H9 (cell line): ENCODE measurements around the gene FAHD1. TPM values are rescaled to one million over a fixed set of nuclear protein-coding genes. Genes with fewer than 3 reads are reported as not detected.

ENCODE experiments used
- DNase-seq: peaks from one replicate; pipeline ENCODE4 v3.0.0-alpha.2; 2017
- H2AFZ ChIP-seq: one replicate; pipeline ENCODE4 v1.6.1; 2013; ENCODE audit warnings: mild to moderate bottlenecking, low read length, control low read depth, moderate library complexity
- H2AK5ac ChIP-seq: 2 replicates; pipeline ENCODE4 v1.6.1; 2013; ENCODE audit warnings: low read length, control low read depth, mixed read lengths; ENCODE audit not compliant: insufficient read length
- H2BK120ac ChIP-seq: one replicate; pipeline ENCODE4 v1.6.1; 2013; ENCODE audit warnings: low read depth, mild to moderate bottlenecking, low read length, control low read depth, inconsistent platforms; ENCODE audit not compliant: poor library complexity, severe bottlenecking
- H2BK12ac ChIP-seq: 2 replicates; pipeline ENCODE4 v1.6.1; 2013; ENCODE audit warnings: low read length, control low read depth, mixed read lengths, low read depth; ENCODE audit not compliant: insufficient read length
- H2BK15ac ChIP-seq: 2 replicates; pipeline ENCODE4 v1.6.1; 2013; ENCODE audit warnings: low read depth, low read length, control low read depth
- H2BK20ac ChIP-seq: one replicate; pipeline ENCODE4 v1.6.1; 2013; ENCODE audit warnings: low read depth, mild to moderate bottlenecking, low read length, control low read depth, inconsistent platforms; ENCODE audit not compliant: poor library complexity, severe bottlenecking
- H2BK5ac ChIP-seq: 2 replicates; pipeline ENCODE4 v1.6.1; 2013; ENCODE audit warnings: low read length, control low read depth, mixed read lengths; ENCODE audit not compliant: insufficient read length
- H3K14ac ChIP-seq: 2 replicates; pipeline ENCODE4 v1.6.1; 2013; ENCODE audit warnings: low read length, control low read depth; ENCODE audit not compliant: insufficient read depth
- H3K18ac ChIP-seq: 2 replicates; pipeline ENCODE4 v1.6.1; 2013; ENCODE audit warnings: low read depth, mild to moderate bottlenecking, mixed read lengths, low read length, control low read depth; ENCODE audit not compliant: insufficient read length
- H3K23ac ChIP-seq: 2 replicates; pipeline ENCODE4 v1.6.1; 2013; ENCODE audit warnings: low read length, control low read depth, mixed read lengths, low read depth; ENCODE audit not compliant: insufficient read length
- H3K23me2 ChIP-seq: 2 replicates; pipeline ENCODE4 v1.6.1; 2013; ENCODE audit warnings: low read depth, mild to moderate bottlenecking, mixed read lengths, low read length, control low read depth; ENCODE audit not compliant: insufficient read length, poor library complexity, severe bottlenecking
- H3K27ac ChIP-seq: 2 replicates; pipeline ENCODE4 v1.5.1; 2013; ENCODE audit warnings: low read length, control low read depth, mixed read lengths, low read depth; ENCODE audit not compliant: insufficient read length
- H3K27me3 ChIP-seq: 2 replicates; pipeline ENCODE4 v1.6.1; 2013; ENCODE audit warnings: low read length, control low read depth, inconsistent platforms; ENCODE audit not compliant: insufficient read depth
- H3K4ac ChIP-seq: 2 replicates; pipeline ENCODE4 v1.6.1; 2013; ENCODE audit warnings: low read depth, mild to moderate bottlenecking, control low read depth, inconsistent platforms, low read length, moderate library complexity
- H3K4me1 ChIP-seq: 2 replicates; pipeline ENCODE4 v1.6.1; 2013; ENCODE audit warnings: low read length, control low read depth, inconsistent platforms; ENCODE audit not compliant: insufficient read depth
- H3K4me2 ChIP-seq: 2 replicates; pipeline ENCODE4 v1.6.1; 2013; ENCODE audit warnings: low read length, control low read depth, mixed read lengths; ENCODE audit not compliant: insufficient read length, insufficient read depth
- H3K56ac ChIP-seq: 2 replicates; pipeline ENCODE4 v1.6.1; 2013; ENCODE audit warnings: low read depth, mild to moderate bottlenecking, mixed read lengths, low read length, control low read depth; ENCODE audit not compliant: insufficient read length
- H3K79me1 ChIP-seq: 2 replicates; pipeline ENCODE4 v1.6.1; 2013; ENCODE audit warnings: low read depth, mild to moderate bottlenecking, moderate library complexity, low read length, control low read depth, inconsistent platforms; ENCODE audit not compliant: insufficient read depth, poor library complexity, severe bottlenecking
- H3K79me2 ChIP-seq: 2 replicates; pipeline ENCODE4 v1.6.1; 2013; ENCODE audit warnings: low read length, control low read depth, inconsistent platforms; ENCODE audit not compliant: insufficient read depth
- H3K9ac ChIP-seq: 2 replicates; pipeline ENCODE4 v1.6.1; 2013; ENCODE audit warnings: low read length, control low read depth, mixed read lengths; ENCODE audit not compliant: insufficient read length; ENCODE audit errors: extremely low read depth
- H3K9me3 ChIP-seq: one replicate; pipeline ENCODE4 v1.6.1; 2013; ENCODE audit warnings: low read depth, low read length, inconsistent platforms; ENCODE audit not compliant: control insufficient read depth
- H3T11ph ChIP-seq: one replicate; pipeline ENCODE4 v1.6.1; 2013; ENCODE audit warnings: mild to moderate bottlenecking, low read length, control low read depth, inconsistent platforms
- H4K20me1 ChIP-seq: one replicate; pipeline ENCODE4 v1.6.1; 2013; ENCODE audit not compliant: control insufficient read depth, insufficient read length, insufficient read depth
- H4K5ac ChIP-seq: 2 replicates; pipeline ENCODE4 v1.6.1; 2013; ENCODE audit warnings: low read depth, mild to moderate bottlenecking, mixed read lengths, low read length, control low read depth; ENCODE audit not compliant: insufficient read length
- H4K8ac ChIP-seq: replicated peaks from 2 replicates; pipeline ENCODE4 v1.6.1; 2013; ENCODE audit warnings: low read length, control low read depth, mixed read lengths, low read depth; ENCODE audit not compliant: insufficient read length
- H4K91ac ChIP-seq: 2 replicates; pipeline ENCODE4 v1.6.1; 2013; ENCODE audit warnings: low read depth, mild to moderate bottlenecking, moderate library complexity, mixed read lengths, low read length, control low read depth; ENCODE audit not compliant: insufficient read length
- H3K27ac Mint-ChIP-seq, 3 experiments: 2 replicates in 2 of 3; 3 replicates in 1 of 3; pipeline ENCODE4 v1.8.0; 2020 to 2021; ENCODE audit warnings: mixed read lengths in 3 of 3, mild to moderate bottlenecking in 1 of 3, moderate library complexity in 1 of 3
- H3K27me3 Mint-ChIP-seq: 2 replicates; pipeline ENCODE4 v1.8.0; 2021; ENCODE audit warnings: low read depth, mild to moderate bottlenecking, moderate library complexity, mixed read lengths
- H3K36me3 Mint-ChIP-seq, 3 experiments: 2 replicates in 2 of 3; 3 replicates in 1 of 3; pipeline ENCODE4 v1.8.0; 2020 to 2021; ENCODE audit warnings: low read depth in 3 of 3, mixed read lengths in 3 of 3; ENCODE audit not compliant: insufficient read depth in 1 of 3
- H3K4me1 Mint-ChIP-seq, 2 experiments: 2 replicates each; pipeline ENCODE4 v1.8.0; 2020; ENCODE audit warnings: mixed read lengths in 2 of 2
- H3K4me3 Mint-ChIP-seq, 2 experiments: 2 replicates in 1 of 2; 3 replicates in 1 of 2; pipeline ENCODE4 v1.8.0; 2020 to 2021; ENCODE audit warnings: mild to moderate bottlenecking in 2 of 2, mixed read lengths in 2 of 2, moderate library complexity in 1 of 2
- H3K9me3 Mint-ChIP-seq, 2 experiments: 2 replicates in 1 of 2; 3 replicates in 1 of 2; pipeline ENCODE4 v1.8.0; 2020; ENCODE audit warnings: mild to moderate bottlenecking in 2 of 2, mixed read lengths in 2 of 2, moderate library complexity in 1 of 2
- WGBS: extraction: QIAGEN DNeasy Blood & Tissue Kit; methylation state at CpG from one replicate; pipeline ENCODE4 v1.1.7; 2013; ENCODE audit warnings: missing lambda C conversion rate, low lambda C conversion rate, mixed read lengths; ENCODE audit not compliant: insufficient read length; ENCODE audit errors: extremely low coverage; 5-methylcytosine and 5-hydroxymethylcytosine counted together
- total RNA-seq: library from RNA; stranded (reverse); gene quantifications from 2 replicates; pipeline ENCODE4 v1.2.1, GENCODE V29; 2021
- TF ChIP-seq, protein P1 (sequence below): fragments of 200-600 bp; sonication (generic); conservative IDR thresholded peaks from 3 replicates; pipeline ENCODE4 v1.8.0; 2021; ENCODE audit warnings: antibody characterized with exemption, mild to moderate bottlenecking

FAHD1 gene
- total RNA-seq, 1 experiment from 2014 or later: 16.2 TPM

DNA sequence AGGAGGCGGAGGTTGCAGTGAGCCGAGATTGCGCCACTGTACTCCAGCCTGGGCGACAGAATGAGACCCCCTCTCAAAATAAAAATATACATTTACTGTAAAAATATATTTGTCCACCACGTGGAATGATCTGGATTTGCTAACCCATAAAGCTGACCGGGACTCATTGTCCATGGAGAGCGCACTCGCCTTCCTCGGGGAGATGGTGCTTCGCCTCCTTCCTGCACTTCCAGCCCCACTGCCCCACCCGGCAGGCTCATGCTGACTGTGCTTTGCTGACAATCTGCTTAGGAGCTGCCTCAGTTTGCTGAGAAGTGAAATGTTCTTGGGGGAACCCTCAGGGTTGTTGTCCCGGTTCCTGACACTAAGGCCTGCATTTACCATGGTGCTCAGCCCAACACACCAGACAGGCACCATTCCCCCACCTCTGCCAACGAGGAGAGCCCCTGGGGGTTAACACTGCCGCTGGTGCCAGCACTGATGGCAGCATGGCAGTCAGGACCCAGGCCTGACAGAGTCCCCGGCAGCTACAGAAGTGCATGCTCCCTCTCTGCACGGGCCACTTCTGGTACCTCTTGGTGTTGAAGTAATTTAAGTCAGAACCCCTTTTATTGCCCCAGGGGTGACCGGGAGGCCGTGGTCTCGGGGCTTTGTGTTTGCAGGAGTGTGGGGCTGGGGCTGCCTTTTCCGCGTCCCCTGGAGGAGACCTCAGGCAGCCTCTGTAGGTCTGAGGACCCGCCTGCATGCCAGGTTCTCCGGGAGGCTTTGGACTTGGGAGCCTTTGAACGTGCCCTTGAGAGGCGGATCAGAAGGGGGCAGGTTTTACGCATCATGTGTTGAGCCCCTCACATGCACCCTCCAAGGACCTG is 41.8 kb upstream of the FAHD1 start:
- Mint-ChIP-seq H3K27ac (no peak overlapping the region), H3K4me1 (peaks cover 7 to 14% of the 10 kb centered on the region in 2 experiments), H3K36me3 (peaks cover 5 to 28% (median 17%) of the 10 kb centered on the region in 3 experiments; a peak in 6 of 7 replicates), H3K27me3 (peaks cover 2% of the 10 kb centered on the region; the same call in 1 of the 2 replicates), H3K4me3 (peak overlapping the region; percentile 50 to 68; a peak in 4 of 5 replicates), H3K9me3 (no peaks in the 10 kb centered on the region)
- peak; percentile 25 for DNase-seq
- Histone ChIP-seq H3K23ac (no peak overlapping the region), H3K4ac (no peak overlapping the region), H3K56ac (no peak overlapping the region), H4K91ac (no peak overlapping the region), H3T11ph (no peak overlapping the region), H2AK5ac (no peak overlapping the region), H3K9ac (no peak overlapping the region), H3K27ac (no peak overlapping the region), H3K23me2 (peaks cover 5% of the 10 kb centered on the region), H2BK20ac (no peak overlapping the region), H2AFZ (no peak overlapping the region), H2BK12ac (no peak overlapping the region), H3K9me3 (no peaks in the 10 kb centered on the region), H4K8ac (no peak overlapping the region), H3K79me2 (peaks cover 8% of the 10 kb centered on the region; the same call in 1 of the 2 replicates), H3K18ac (no peak overlapping the region), H2BK120ac (no peak overlapping the region), H4K20me1 (no peaks in the 10 kb centered on the region), H4K5ac (no peak overlapping the region), H2BK5ac (no peak overlapping the region), H3K4me2 (no peak overlapping the region), H3K14ac (no peak overlapping the region), H3K4me1 (no peaks in the 10 kb centered on the region; the same call in 1 of the 2 replicates), H2BK15ac (no peak overlapping the region), H3K79me1 (peaks cover 5% of the 10 kb centered on the region), H3K27me3 (no peaks in the 10 kb centered on the region)
- TF ChIP-seq, protein P1, sequence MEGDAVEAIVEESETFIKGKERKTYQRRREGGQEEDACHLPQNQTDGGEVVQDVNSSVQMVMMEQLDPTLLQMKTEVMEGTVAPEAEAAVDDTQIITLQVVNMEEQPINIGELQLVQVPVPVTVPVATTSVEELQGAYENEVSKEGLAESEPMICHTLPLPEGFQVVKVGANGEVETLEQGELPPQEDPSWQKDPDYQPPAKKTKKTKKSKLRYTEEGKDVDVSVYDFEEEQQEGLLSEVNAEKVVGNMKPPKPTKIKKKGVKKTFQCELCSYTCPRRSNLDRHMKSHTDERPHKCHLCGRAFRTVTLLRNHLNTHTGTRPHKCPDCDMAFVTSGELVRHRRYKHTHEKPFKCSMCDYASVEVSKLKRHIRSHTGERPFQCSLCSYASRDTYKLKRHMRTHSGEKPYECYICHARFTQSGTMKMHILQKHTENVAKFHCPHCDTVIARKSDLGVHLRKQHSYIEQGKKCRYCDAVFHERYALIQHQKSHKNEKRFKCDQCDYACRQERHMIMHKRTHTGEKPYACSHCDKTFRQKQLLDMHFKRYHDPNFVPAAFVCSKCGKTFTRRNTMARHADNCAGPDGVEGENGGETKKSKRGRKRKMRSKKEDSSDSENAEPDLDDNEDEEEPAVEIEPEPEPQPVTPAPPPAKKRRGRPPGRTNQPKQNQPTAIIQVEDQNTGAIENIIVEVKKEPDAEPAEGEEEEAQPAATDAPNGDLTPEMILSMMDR: no peak
- WGBS: no CpG with 5 or more reads among the region's 26 CpGs
